HCT116 (cell line): Measurements from ENCODE around the gene INTS6L. TPM values are rescaled to one million over a fixed set of nuclear protein-coding genes. Genes with fewer than 3 reads are reported as not detected.

Source experiments
- ATAC-seq: fragments of 200-7000 bp; cut with Tn5 transposase; 2 replicates; pipeline ENCODE4 v1.9.1; 2020; ENCODE audit warnings: mild to moderate bottlenecking, moderate library complexity
- BruUV-seq: library from RNA; stranded (reverse); fragments of 400-500 nt; replicated peaks from 2 replicates; lab custom pipeline; 2021; lab: Mats Ljungman, UMichigan
- CTCF ChIA-PET: fragments of 300-600 bp; sonication (Branson Sonifier 250); formaldehyde crosslinking; loops from one replicate; lab custom pipeline; 2021; ENCODE audit warnings: antibody characterized with exemption; lab: Charles Lee
- POLR2A ChIA-PET: fragments of 300-600, 350-600 bp; sonication (Branson Sonifier 250); formaldehyde crosslinking; loops from one replicate; lab custom pipeline; 2021; ENCODE audit warnings: antibody characterized with exemption; lab: Charles Lee
- RAD21 ChIA-PET, 2 experiments: fragments of 300-600 bp; sonication (Branson Sonifier 250); formaldehyde crosslinking; loops; one replicate each; lab custom pipeline; 2023; ENCODE audit warnings: low total read pairs in 2 of 2; ENCODE audit not compliant: uncharacterized antibody in 2 of 2, unreplicated experiment in 2 of 2, low non-redundant PET in 1 of 2; lab: Charles Lee
- DNase-seq: peaks from one replicate; pipeline ENCODE4 v3.0.0-alpha.2; 2010; ENCODE audit warnings: low read depth, low spot score
- H2AFZ ChIP-seq: fragments of 200-600 bp; shearing (Covaris generic), sonication (generic); 2 replicates; pipeline ENCODE4 v1.6.1; 2017; ENCODE audit warnings: low read depth, mixed run types, mixed read lengths, antibody characterized with exemption, low read length; ENCODE audit not compliant: poor library complexity, severe bottlenecking
- H3K27ac ChIP-seq: 2 replicates; pipeline ENCODE4 v1.5.1; 2012; ENCODE audit warnings: low read depth, low read length
- H3K27me3 ChIP-seq: fragments of 200-600 bp; sonication (generic); 2 replicates; pipeline ENCODE4 v1.6.1; 2016; ENCODE audit warnings: mixed run types, low read length, mixed read lengths; ENCODE audit not compliant: insufficient read depth
- H3K36me3 ChIP-seq, 2 experiments: fragments of 200-500 bp in 1 of 2; fragments of 200-600 bp in 1 of 2; sonication (Bioruptor generic) in 1 of 2; sonication (generic) in 1 of 2; 2 replicates each; pipeline versions ENCODE4 v1.5.1 to v1.6.1; 2014 to 2016; ENCODE audit warnings: low read length in 2 of 2, inconsistent platforms in 1 of 2, mixed read lengths in 1 of 2, mixed run types in 1 of 2; ENCODE audit not compliant: insufficient read depth in 2 of 2, control insufficient read depth in 1 of 2
- H3K4me1 ChIP-seq, 2 experiments: fragments of 200-600 bp in 1 of 2; sonication (generic) in 1 of 2; 2 replicates each; pipeline versions ENCODE4 v1.5.1 to v1.6.1; 2012 to 2017; ENCODE audit warnings: low read length in 2 of 2, inconsistent platforms in 1 of 2, mild to moderate bottlenecking in 1 of 2, mixed read lengths in 1 of 2, mixed run types in 1 of 2, moderate library complexity in 1 of 2; ENCODE audit not compliant: insufficient read depth in 2 of 2, control insufficient read depth in 1 of 2
- H3K4me2 ChIP-seq: fragments of 200-600 bp; sonication (generic); 2 replicates; pipeline ENCODE4 v1.6.1; 2017; ENCODE audit warnings: mixed run types, low read length, mixed read lengths
- H3K4me3 ChIP-seq, 2 experiments: fragments of 200-600 bp in 1 of 2; sonication (generic) in 1 of 2; replicated peaks in 1 of 2; 2 replicates each; pipeline ENCODE4 v1.5.1; 2011 to 2016; ENCODE audit warnings: low read length in 2 of 2, control low read depth in 1 of 2, low read depth in 1 of 2, mild to moderate bottlenecking in 1 of 2, mixed read lengths in 1 of 2, mixed run types in 1 of 2
- H3K79me2 ChIP-seq: fragments of 200-600 bp; sonication (generic); 2 replicates; pipeline ENCODE4 v1.6.1; 2017; ENCODE audit warnings: mild to moderate bottlenecking, mixed run types, low read length, moderate library complexity, mixed read lengths; ENCODE audit not compliant: insufficient read depth
- H3K9ac ChIP-seq: fragments of 200-600 bp; sonication (generic); 2 replicates; pipeline ENCODE4 v1.6.1; 2016; ENCODE audit warnings: low read length, mixed read lengths
- H3K9me2 ChIP-seq: fragments of 200-600 bp; sonication (generic), shearing (Covaris generic); 2 replicates; pipeline ENCODE4 v1.6.1; 2017; ENCODE audit warnings: mixed run types, mild to moderate bottlenecking, moderate library complexity; ENCODE audit not compliant: insufficient read depth
- H3K9me3 ChIP-seq, 2 experiments: fragments of 200-500 bp in 1 of 2; fragments of 200-600 bp in 1 of 2; sonication (Bioruptor generic) in 1 of 2; sonication (generic) in 1 of 2; 2 replicates each; pipeline ENCODE4 v1.6.1; 2014 to 2017; ENCODE audit warnings: low read length in 2 of 2, mixed read lengths in 2 of 2, inconsistent platforms in 1 of 2, low read depth in 1 of 2, mild to moderate bottlenecking in 1 of 2, mixed run types in 1 of 2, moderate library complexity in 1 of 2; ENCODE audit not compliant: control insufficient read depth in 1 of 2, insufficient read depth in 1 of 2
- H4K20me1 ChIP-seq: fragments of 200-600 bp; sonication (generic), shearing (Covaris generic); 2 replicates; pipeline ENCODE4 v1.6.1; 2017; ENCODE audit warnings: mixed run types, mild to moderate bottlenecking, moderate library complexity; ENCODE audit not compliant: insufficient read depth
- CEBPB ChIP-seq: IDR thresholded peaks from 2 replicates; pipeline ENCODE4 v1.6.1; 2012; ENCODE audit warnings: low read depth
- EGR1 ChIP-seq: IDR thresholded peaks from 2 replicates; pipeline ENCODE4 v1.6.1; 2012; ENCODE audit warnings: low read depth
- EZH2 ChIP-seq: fragments of 200-600 bp; sonication (generic); IDR thresholded peaks from 2 replicates; pipeline ENCODE4 v1.6.1; 2017; ENCODE audit warnings: antibody characterized with exemption, mixed run types
- EZH2phosphoT487 ChIP-seq: fragments of 200-600 bp; IDR thresholded peaks from 2 replicates; pipeline ENCODE4 v1.6.1; 2018; ENCODE audit warnings: antibody characterized with exemption, borderline replicate concordance
- FOSL1 ChIP-seq: IDR thresholded peaks from 2 replicates; pipeline ENCODE4 v1.6.1; 2012; ENCODE audit warnings: low read depth
- POLR2A ChIP-seq: IDR thresholded peaks from 2 replicates; pipeline ENCODE4 v1.7.0; 2011; ENCODE audit warnings: borderline replicate concordance; ENCODE audit not compliant: insufficient read depth, insufficient read length; ENCODE audit errors: extremely low read depth
- POLR2AphosphoS5 ChIP-seq: IDR thresholded peaks from 2 replicates; pipeline ENCODE4 v1.6.1; 2011; ENCODE audit warnings: mild to moderate bottlenecking, low read depth, low read length, moderate library complexity
- SIN3A ChIP-seq: IDR thresholded peaks from 2 replicates; pipeline ENCODE4 v1.6.1; 2012; ENCODE audit warnings: low read depth
- SP1 ChIP-seq: IDR thresholded peaks from 2 replicates; pipeline ENCODE4 v1.6.1; 2012; ENCODE audit warnings: low read depth
- TCF7L2 ChIP-seq: IDR thresholded peaks from 2 replicates; pipeline ENCODE4 v1.7.0; 2011; ENCODE audit warnings: borderline replicate concordance, inconsistent platforms; ENCODE audit not compliant: insufficient read depth, insufficient read length; ENCODE audit errors: extremely low read depth
- ZFX ChIP-seq: fragments of 450-650 bp; IDR thresholded peaks from 2 replicates; pipeline ENCODE4 v1.6.1; 2017
- ZNF274 ChIP-seq: fragments of 200-500 bp; sonication (Bioruptor generic); IDR thresholded peaks from 2 replicates; pipeline ENCODE4 v1.6.1; 2014; ENCODE audit warnings: mild to moderate bottlenecking, low read depth, low read length, inconsistent platforms
- intact Hi-C: fragments of 100-400 bp; cut with micrococcal nuclease; formaldehyde crosslinking; loops from 2 replicates; pipeline ENCODE4 v1.10.0; 2022
- total RNA-seq: library from RNA; stranded (reverse); gene quantifications from one replicate; pipeline ENCODE4 v1.2.1, GENCODE V29; 2021; ENCODE audit not compliant: unreplicated experiment
- TF ChIP-seq, protein P1 (sequence below): IDR thresholded peaks from 2 replicates; pipeline ENCODE4 v1.6.1; 2012
- TF ChIP-seq, protein P2 (sequence below): IDR thresholded peaks from 2 replicates; pipeline ENCODE4 v1.6.1; 2012; ENCODE audit warnings: low read depth
- TF ChIP-seq, protein P3 (sequence below): IDR thresholded peaks from 2 replicates; pipeline ENCODE4 v1.6.1; 2011; ENCODE audit warnings: mild to moderate bottlenecking, low read length, moderate library complexity; ENCODE audit not compliant: insufficient replicate concordance; ENCODE audit errors: extremely low read depth
- TF ChIP-seq, protein P4 (sequence below): IDR thresholded peaks from 2 replicates; pipeline ENCODE4 v1.6.1; 2012

INTS6L gene
- total RNA-seq, 1 experiment from 2014 or later: 3.6 TPM

DNA sequence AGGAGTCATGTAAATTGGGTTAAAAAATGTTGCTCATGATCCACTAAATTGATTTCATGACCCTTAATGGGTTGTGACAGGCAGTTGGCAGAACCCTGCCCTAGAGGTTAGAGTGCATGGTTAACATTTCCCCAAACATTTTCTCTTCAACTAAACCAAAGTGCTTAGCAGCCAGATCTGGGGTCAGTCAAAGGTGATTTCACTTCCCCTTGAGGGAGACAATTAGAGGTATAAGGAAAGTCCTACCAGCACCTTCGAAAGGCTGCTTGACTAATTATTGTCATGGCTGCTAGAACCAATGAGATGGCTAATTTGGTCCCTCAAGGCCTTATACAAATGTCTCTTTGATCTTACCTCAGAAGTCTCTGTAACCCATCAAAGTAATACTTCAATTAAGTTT is 30.9 kb upstream of the INTS6L start:
- H3K9me2 ChIP-seq: no peaks in the 10 kb centered on the region
- TF ChIP-seq ZFX (no peak), EGR1 (no peak)
- no peak overlapping the region for H3K4me2 ChIP-seq
- BruUV-seq: no TSS peak
- H3K4me3 ChIP-seq: no peak overlapping the region
- no peak for ATAC-seq
- no peaks in the 10 kb centered on the region for H3K4me1 ChIP-seq
- no peak for DNase-seq
- no peak overlapping the region for H3K27ac ChIP-seq
- no peaks in the 10 kb centered on the region for H3K79me2 ChIP-seq
- H3K9me3 ChIP-seq: no peaks in the 10 kb centered on the region
- intact Hi-C loops: no loop called here
- no peaks in the 10 kb centered on the region for H3K27me3 ChIP-seq
- CTCF ChIA-PET: no interaction called here
- no peaks in the 10 kb centered on the region for H4K20me1 ChIP-seq
- no peaks in the 10 kb centered on the region for H3K36me3 ChIP-seq
- no peak overlapping the region for H3K9ac ChIP-seq
- RAD21 ChIA-PET: no interaction called here
- POLR2A ChIA-PET: no interaction called here
- no peak overlapping the region for H2AFZ ChIP-seq

DNA sequence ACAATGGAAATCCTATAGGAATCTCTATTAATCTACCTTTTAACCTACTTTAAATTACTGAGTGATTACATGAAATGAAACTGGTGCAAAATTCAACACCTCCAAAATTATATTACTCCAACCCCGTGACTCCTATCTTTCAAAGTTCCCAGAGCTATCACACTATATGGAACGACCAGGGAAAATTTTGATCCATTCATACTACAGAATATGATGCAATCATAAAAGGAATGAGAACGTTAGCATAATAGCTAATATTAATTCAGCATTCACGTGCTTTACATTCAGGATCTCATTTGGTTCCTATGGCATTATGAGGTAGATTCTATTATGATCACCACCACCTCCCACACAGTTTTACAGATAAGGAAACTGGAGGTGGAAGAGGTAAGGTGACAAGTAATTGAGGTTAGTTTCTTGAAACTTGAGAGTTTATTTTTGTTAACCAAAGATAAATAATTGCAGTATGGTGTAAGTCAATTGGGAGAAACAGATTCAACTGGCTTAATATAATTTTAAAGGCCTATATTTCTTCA is 29.4 kb upstream of the INTS6L start:
- H2AFZ ChIP-seq: no peak overlapping the region
- H3K36me3 ChIP-seq: no peaks in the 10 kb centered on the region
- no peaks in the 10 kb centered on the region for H3K9me3 ChIP-seq
- no peak for DNase-seq
- no peak for ATAC-seq
- H3K27ac ChIP-seq: no peak overlapping the region
- no peak overlapping the region for H3K9ac ChIP-seq
- no TSS peak for BruUV-seq
- no peaks in the 10 kb centered on the region for H3K9me2 ChIP-seq
- H3K4me1 ChIP-seq: no peaks in the 10 kb centered on the region
- H3K27me3 ChIP-seq: no peaks in the 10 kb centered on the region
- intact Hi-C loops: no loop called here
- H3K4me3 ChIP-seq: no peak overlapping the region
- CTCF ChIA-PET: no interaction called here
- H3K4me2 ChIP-seq: no peak overlapping the region
- no peaks in the 10 kb centered on the region for H3K79me2 ChIP-seq
- POLR2A ChIA-PET: no interaction called here
- RAD21 ChIA-PET: no interaction called here
- no peaks in the 10 kb centered on the region for H4K20me1 ChIP-seq
- TF ChIP-seq TCF7L2 (no peak), ZNF274 (no peak), EGR1 (no peak), CEBPB (no peak), POLR2AphosphoS5 (no peak), FOSL1 (no peak), ZFX (no peak), SP1 (no peak), EZH2phosphoT487 (no peak), EZH2 (no peak), POLR2A (no peak), SIN3A (no peak)
- TF ChIP-seq, protein P1, sequence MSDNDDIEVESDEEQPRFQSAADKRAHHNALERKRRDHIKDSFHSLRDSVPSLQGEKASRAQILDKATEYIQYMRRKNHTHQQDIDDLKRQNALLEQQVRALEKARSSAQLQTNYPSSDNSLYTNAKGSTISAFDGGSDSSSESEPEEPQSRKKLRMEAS: no peak
- TF ChIP-seq, protein P2, sequence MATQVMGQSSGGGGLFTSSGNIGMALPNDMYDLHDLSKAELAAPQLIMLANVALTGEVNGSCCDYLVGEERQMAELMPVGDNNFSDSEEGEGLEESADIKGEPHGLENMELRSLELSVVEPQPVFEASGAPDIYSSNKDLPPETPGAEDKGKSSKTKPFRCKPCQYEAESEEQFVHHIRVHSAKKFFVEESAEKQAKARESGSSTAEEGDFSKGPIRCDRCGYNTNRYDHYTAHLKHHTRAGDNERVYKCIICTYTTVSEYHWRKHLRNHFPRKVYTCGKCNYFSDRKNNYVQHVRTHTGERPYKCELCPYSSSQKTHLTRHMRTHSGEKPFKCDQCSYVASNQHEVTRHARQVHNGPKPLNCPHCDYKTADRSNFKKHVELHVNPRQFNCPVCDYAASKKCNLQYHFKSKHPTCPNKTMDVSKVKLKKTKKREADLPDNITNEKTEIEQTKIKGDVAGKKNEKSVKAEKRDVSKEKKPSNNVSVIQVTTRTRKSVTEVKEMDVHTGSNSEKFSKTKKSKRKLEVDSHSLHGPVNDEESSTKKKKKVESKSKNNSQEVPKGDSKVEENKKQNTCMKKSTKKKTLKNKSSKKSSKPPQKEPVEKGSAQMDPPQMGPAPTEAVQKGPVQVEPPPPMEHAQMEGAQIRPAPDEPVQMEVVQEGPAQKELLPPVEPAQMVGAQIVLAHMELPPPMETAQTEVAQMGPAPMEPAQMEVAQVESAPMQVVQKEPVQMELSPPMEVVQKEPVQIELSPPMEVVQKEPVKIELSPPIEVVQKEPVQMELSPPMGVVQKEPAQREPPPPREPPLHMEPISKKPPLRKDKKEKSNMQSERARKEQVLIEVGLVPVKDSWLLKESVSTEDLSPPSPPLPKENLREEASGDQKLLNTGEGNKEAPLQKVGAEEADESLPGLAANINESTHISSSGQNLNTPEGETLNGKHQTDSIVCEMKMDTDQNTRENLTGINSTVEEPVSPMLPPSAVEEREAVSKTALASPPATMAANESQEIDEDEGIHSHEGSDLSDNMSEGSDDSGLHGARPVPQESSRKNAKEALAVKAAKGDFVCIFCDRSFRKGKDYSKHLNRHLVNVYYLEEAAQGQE: no peak
- TF ChIP-seq, protein P3, sequence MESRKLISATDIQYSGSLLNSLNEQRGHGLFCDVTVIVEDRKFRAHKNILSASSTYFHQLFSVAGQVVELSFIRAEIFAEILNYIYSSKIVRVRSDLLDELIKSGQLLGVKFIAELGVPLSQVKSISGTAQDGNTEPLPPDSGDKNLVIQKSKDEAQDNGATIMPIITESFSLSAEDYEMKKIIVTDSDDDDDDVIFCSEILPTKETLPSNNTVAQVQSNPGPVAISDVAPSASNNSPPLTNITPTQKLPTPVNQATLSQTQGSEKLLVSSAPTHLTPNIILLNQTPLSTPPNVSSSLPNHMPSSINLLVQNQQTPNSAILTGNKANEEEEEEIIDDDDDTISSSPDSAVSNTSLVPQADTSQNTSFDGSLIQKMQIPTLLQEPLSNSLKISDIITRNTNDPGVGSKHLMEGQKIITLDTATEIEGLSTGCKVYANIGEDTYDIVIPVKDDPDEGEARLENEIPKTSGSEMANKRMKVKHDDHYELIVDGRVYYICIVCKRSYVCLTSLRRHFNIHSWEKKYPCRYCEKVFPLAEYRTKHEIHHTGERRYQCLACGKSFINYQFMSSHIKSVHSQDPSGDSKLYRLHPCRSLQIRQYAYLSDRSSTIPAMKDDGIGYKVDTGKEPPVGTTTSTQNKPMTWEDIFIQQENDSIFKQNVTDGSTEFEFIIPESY: no peak
- TF ChIP-seq, protein P4, sequence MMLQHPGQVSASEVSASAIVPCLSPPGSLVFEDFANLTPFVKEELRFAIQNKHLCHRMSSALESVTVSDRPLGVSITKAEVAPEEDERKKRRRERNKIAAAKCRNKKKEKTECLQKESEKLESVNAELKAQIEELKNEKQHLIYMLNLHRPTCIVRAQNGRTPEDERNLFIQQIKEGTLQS: no peak
